Peyer's patch (tissue), 4 donors: ENCODE results near the gene GIPC2.

Experiments
- POLR2A ChIP-seq, 2 donors: fragments of 450-650 bp; IDR thresholded peaks; one replicate each; pipeline ENCODE4 v1.5.1; 2017; ENCODE audit warnings: antibody characterized with exemption in 2 of 2, mild to moderate bottlenecking in 2 of 2, moderate library complexity in 2 of 2
- TF ChIP-seq, protein P1 (sequence below), 6 experiments: fragments of 450-650 bp in 4 of 6; fragments of 200-600 bp in 2 of 6; sonication (generic) in 1 of 6; IDR thresholded peaks; one replicate each; pipeline ENCODE4 v1.5.1; 2017 to 2019; ENCODE audit warnings: antibody characterized with exemption in 6 of 6, mild to moderate bottlenecking in 3 of 6, moderate library complexity in 1 of 6

DNA sequence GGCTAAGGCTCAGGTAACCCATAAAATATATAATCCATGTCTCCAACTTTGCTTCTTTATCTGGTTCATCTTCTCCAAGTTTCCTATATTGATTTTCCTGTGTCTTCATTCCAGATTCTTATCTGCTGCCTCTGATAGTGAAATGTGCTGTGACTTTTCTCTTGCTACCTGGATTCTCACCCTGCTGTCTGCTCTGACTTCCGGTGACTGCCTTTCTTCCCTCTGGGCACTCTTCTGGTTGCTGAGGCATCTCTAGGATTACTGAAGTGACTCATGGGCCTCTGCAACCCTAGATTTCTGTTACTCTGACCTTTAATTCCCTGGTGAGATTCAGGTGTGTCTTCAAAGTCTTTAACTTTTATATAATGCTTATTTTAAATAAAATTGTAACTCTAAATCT lies 46.9 kb downstream of the GIPC2 start:
- TF ChIP-seq, protein P1, sequence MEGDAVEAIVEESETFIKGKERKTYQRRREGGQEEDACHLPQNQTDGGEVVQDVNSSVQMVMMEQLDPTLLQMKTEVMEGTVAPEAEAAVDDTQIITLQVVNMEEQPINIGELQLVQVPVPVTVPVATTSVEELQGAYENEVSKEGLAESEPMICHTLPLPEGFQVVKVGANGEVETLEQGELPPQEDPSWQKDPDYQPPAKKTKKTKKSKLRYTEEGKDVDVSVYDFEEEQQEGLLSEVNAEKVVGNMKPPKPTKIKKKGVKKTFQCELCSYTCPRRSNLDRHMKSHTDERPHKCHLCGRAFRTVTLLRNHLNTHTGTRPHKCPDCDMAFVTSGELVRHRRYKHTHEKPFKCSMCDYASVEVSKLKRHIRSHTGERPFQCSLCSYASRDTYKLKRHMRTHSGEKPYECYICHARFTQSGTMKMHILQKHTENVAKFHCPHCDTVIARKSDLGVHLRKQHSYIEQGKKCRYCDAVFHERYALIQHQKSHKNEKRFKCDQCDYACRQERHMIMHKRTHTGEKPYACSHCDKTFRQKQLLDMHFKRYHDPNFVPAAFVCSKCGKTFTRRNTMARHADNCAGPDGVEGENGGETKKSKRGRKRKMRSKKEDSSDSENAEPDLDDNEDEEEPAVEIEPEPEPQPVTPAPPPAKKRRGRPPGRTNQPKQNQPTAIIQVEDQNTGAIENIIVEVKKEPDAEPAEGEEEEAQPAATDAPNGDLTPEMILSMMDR (IDR thresholded peaks at IDR 0.05): no peak
- TF ChIP-seq POLR2A (IDR thresholded peaks at IDR 0.05): no peak
